KOPT-K1 (cell line): Measurements from ENCODE around the gene IGSF21.

Experiments used
- H3K27ac ChIP-seq: fragments of 200-600 bp; sonication (generic); 2 replicates; pipeline ENCODE4 v1.5.1; 2016; ENCODE audit warnings: antibody characterized with exemption, mild to moderate bottlenecking, low read depth, low read length; ENCODE audit not compliant: poor library complexity, severe bottlenecking
- H3K36me3 ChIP-seq: fragments of 200-600 bp; sonication (generic); 2 replicates; pipeline ENCODE4 v1.5.1; 2017; ENCODE audit warnings: antibody characterized with exemption, mild to moderate bottlenecking, low read length, moderate library complexity; ENCODE audit not compliant: insufficient read depth
- H3K9me3 ChIP-seq: fragments of 200-600 bp; sonication (generic); 2 replicates; pipeline ENCODE4 v1.5.1; 2017; ENCODE audit warnings: antibody characterized with exemption, low read length, mild to moderate bottlenecking; ENCODE audit not compliant: insufficient read depth, poor library complexity, severe bottlenecking

IGSF21 gene

GRCh38 chr1:18341291-18342069 is 233.9 kb downstream of the IGSF21 start:
- Histone ChIP-seq H3K27ac (no peak overlapping the region), H3K36me3 (no peaks in the 10 kb centered on the region), H3K9me3 (no peaks in the 10 kb centered on the region)

- no peaks in the 10 kb centered on the region for H3K9me3 ChIP-seq
- H3K27ac ChIP-seq: no peak overlapping the region
- no peaks in the 10 kb centered on the region for H3K36me3 ChIP-seq
Measured at GRCh38 chr1:18342744-18343143, 235.1 kb downstream of the IGSF21 start.

- H3K36me3 ChIP-seq: no peaks in the 10 kb centered on the region
- H3K9me3 ChIP-seq: no peaks in the 10 kb centered on the region
- H3K27ac ChIP-seq: no peak overlapping the region
Measured at GRCh38 chr1:18343581-18343980, 236.0 kb downstream of the IGSF21 start.

GRCh38 chr1:18344755-18345154 is 237.2 kb downstream of the IGSF21 start:
- H3K27ac ChIP-seq: no peak overlapping the region
- H3K36me3 ChIP-seq: no peaks in the 10 kb centered on the region
- H3K9me3 ChIP-seq: no peaks in the 10 kb centered on the region

DNA sequence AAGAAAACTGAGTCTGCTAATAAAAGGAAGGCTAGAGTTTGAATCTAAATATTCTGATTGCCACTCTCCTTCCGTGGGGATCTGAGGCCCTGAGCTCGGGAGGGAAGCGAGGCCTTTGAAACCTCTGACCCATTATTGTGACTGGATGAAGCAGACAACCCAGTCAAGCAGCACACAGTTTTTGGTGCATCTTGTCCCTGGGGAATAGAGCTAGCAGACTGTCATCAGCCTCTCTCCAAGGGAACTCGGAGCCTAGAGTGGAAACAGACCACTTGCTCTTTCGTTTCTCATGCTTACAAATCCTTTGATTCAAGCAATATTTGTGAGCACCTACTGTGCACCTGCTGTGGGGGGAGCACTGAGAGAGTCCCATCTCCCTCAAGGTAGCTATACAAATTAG is 240.0 kb downstream of the IGSF21 start:
- H3K27ac ChIP-seq: no peak overlapping the region

GRCh38 chr1:18348354-18348753 is 240.8 kb downstream of the IGSF21 start:
- no peaks in the 10 kb centered on the region for H3K36me3 ChIP-seq
- H3K27ac ChIP-seq: no peak overlapping the region
- H3K9me3 ChIP-seq: no peaks in the 10 kb centered on the region

More for the DNA sequence above, 240.0 kb downstream of the IGSF21 start:
- Histone ChIP-seq H3K36me3 (no peaks in the 10 kb centered on the region), H3K9me3 (no peaks in the 10 kb centered on the region)

GRCh38 chr1:18350747-18351146 is 243.1 kb downstream of the IGSF21 start:
- Histone ChIP-seq H3K36me3 (no peaks in the 10 kb centered on the region), H3K27ac (no peak overlapping the region), H3K9me3 (no peaks in the 10 kb centered on the region)

DNA sequence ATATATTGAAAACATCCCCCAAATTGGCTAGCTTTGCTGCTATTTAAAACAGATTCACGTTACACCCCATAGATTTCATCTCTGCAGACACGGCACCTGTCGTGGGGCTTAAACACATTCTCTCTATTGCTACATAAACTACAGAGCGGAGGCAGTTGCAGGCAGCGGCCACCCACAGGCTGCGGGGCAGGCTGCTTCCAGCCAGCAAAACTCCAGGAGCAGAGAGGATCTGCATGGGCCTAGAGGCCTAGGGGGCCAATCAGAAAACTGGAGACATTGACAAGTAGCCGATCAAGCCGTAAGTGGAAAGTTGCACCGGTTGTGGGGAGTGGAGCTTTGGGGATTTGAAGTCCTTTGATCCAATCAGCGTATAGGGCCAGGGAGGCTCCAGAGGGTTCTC is 244.1 kb downstream of the IGSF21 start:
- Histone ChIP-seq H3K27ac (no peak overlapping the region), H3K9me3 (no peaks in the 10 kb centered on the region), H3K36me3 (no peaks in the 10 kb centered on the region)

- no peak overlapping the region for H3K27ac ChIP-seq
- no peaks in the 10 kb centered on the region for H3K36me3 ChIP-seq
- no peaks in the 10 kb centered on the region for H3K9me3 ChIP-seq
Measured at GRCh38 chr1:18352636-18353265, 245.2 kb downstream of the IGSF21 start.

DNA sequence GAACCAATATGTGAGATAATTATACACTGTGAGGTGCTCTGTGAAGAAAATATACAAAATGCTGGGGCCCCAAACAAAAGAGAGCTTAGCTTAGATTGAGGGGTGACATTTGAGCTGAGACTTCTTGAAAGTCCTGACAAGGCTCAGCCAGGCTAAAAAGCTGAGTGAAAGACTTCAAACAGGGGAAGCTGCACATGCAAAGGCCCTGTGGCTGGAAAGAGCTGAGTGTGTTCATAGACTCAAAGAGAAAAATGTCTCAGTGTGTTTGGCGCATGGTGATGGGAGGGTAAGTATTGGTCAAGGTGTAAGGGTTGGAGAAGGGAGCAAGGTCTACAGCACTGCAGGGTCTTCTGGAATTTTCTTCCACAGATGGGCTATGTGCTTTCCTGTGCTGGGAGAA is 245.9 kb downstream of the IGSF21 start:
- H3K36me3 ChIP-seq: no peaks in the 10 kb centered on the region
- H3K27ac ChIP-seq: no peak overlapping the region
- no peaks in the 10 kb centered on the region for H3K9me3 ChIP-seq

GRCh38 chr1:18353992-18354391 is 246.4 kb downstream of the IGSF21 start:
- no peak overlapping the region for H3K27ac ChIP-seq
- H3K9me3 ChIP-seq: no peaks in the 10 kb centered on the region
- no peaks in the 10 kb centered on the region for H3K36me3 ChIP-seq

DNA sequence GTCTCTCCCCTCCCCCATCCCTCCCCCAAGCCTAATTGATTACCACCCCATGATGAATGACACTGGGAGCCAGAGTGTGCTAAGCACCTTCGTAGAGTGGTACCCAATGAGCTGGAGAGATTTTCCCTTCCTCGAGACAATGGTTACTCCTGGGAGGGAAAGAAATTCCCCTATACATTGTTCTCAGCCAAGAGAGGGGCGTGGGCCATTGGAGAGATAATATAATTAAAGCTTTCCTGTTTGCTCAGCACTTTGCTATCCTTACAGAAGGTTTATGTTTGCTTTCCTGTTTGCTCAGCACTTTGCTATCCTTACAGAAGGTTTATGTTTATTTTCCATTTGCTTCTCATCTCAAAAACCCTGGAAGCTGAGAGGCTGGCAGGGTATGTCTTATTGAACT is 247.0 kb downstream of the IGSF21 start:
- H3K9me3 ChIP-seq: no peaks in the 10 kb centered on the region
- no peaks in the 10 kb centered on the region for H3K36me3 ChIP-seq
- no peak overlapping the region for H3K27ac ChIP-seq

GRCh38 chr1:18357622-18358230 is 250.1 kb downstream of the IGSF21 start:
- Histone ChIP-seq H3K27ac (no peak overlapping the region), H3K9me3 (no peaks in the 10 kb centered on the region)

GRCh38 chr1:18358600-18358999 is 251.0 kb downstream of the IGSF21 start:
- Histone ChIP-seq H3K9me3 (no peaks in the 10 kb centered on the region), H3K27ac (no peak overlapping the region), H3K36me3 (no peaks in the 10 kb centered on the region)

More at GRCh38 chr1:18357622-18358230, 250.1 kb downstream of the IGSF21 start:
- no peaks in the 10 kb centered on the region for H3K36me3 ChIP-seq

GRCh38 chr1:18360251-18360650 is 252.7 kb downstream of the IGSF21 start:
- Histone ChIP-seq H3K27ac (no peak overlapping the region), H3K9me3 (no peaks in the 10 kb centered on the region)

More at GRCh38 chr1:18360251-18360650, 252.7 kb downstream of the IGSF21 start:
- H3K36me3 ChIP-seq: no peaks in the 10 kb centered on the region
